Muscle layer of colon (tissue), 2 donors: ENCODE measurements around the gene NDUFS3.

ENCODE experiments used
- H3K27ac ChIP-seq: one replicate; pipeline ENCODE4 v1.7.0; 2013; ENCODE audit warnings: low read depth, mild to moderate bottlenecking, low read length, moderate library complexity
- H3K27me3 ChIP-seq, 2 donors: one replicate each; pipeline ENCODE4 v1.7.0; 2013; ENCODE audit warnings: low read length in 2 of 2, mild to moderate bottlenecking in 2 of 2; ENCODE audit not compliant: insufficient read depth in 2 of 2, control insufficient read depth in 1 of 2
- H3K36me3 ChIP-seq: one replicate; pipeline ENCODE4 v1.7.0; 2013; ENCODE audit warnings: mild to moderate bottlenecking, low read length; ENCODE audit not compliant: insufficient read depth
- H3K4me1 ChIP-seq: one replicate; pipeline ENCODE4 v1.7.0; 2013; ENCODE audit warnings: mild to moderate bottlenecking, low read length; ENCODE audit not compliant: insufficient read depth
- H3K4me3 ChIP-seq, 2 donors: one replicate each; pipeline ENCODE4 v1.7.0; 2013; ENCODE audit warnings: low read length in 2 of 2, low read depth in 1 of 2, mild to moderate bottlenecking in 1 of 2, moderate library complexity in 1 of 2
- H3K9ac ChIP-seq: one replicate; pipeline ENCODE4 v1.7.0; 2013; ENCODE audit warnings: low read length
- H3K9me3 ChIP-seq: one replicate; pipeline ENCODE4 v1.7.0; 2013; ENCODE audit warnings: mild to moderate bottlenecking, low read length
- donor health status: abdominal sarcoma.
- donor health status: Adenocarcinoma of cecum.

The NDUFS3 gene

GRCh38 chr11:47583844-47584243, 5.0 kb downstream of the NDUFS3 start:
- H3K4me1 ChIP-seq, result peaks cover 19% of the 10 kb centered on the region
- no peak overlapping the region for H3K4me3 ChIP-seq
- peaks cover 46% of the 10 kb centered on the region for H3K36me3 ChIP-seq
- no peak overlapping the region for H3K9ac ChIP-seq
- H3K27me3 ChIP-seq, result no peaks in the 10 kb centered on the region
- no peaks in the 10 kb centered on the region for H3K9me3 ChIP-seq
- H3K27ac ChIP-seq, result no peak overlapping the region

DNA sequence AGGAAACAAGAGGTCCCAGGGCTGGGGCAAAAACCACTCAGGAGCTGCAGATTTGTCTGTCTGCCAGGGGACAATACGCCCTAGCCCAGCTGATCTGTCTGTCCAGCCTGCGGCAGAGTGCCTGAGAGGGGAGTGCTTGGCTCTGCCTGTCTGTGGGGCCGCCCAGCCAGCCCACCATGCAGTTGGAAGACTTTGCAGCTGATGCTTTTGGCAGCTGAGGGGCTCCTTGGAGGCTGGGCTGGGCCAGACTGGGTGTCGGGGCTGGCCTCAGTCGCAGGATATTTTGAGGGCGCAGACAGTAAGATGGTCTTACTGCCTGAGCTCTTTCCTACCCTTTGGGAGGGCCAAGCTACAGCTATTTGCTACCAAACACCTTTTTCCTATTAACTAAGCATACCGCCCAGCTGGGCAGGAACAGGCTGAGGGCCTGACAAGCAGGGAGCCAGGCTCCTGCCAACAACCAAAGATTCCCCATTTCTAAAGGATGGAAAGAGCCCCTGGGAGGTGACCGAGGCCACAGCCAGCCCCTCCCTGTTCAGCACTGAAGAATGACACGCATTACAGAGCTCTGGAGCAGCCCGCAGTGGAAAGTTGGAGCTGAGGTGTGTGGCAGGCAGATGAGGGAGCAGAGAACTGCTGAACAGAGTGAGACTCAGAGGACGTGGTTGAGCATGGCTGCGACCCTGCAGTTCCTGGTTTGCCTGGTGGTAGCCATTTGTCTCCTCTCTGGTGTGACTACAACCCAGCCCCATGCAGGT, 7.4 kb downstream of the NDUFS3 start, which contains the start of gene FAM180B:
Gene FAM180B, plus strand, starts transcription at position 581 of the 758 bp plus-strand sequence. Its CDS starts 91 bp downstream, at position 672.
- Histone ChIP-seq H3K9ac (no peak within 1 kb of the TSS), H3K4me1 (peaks cover 11% of the 10 kb centered on the region), H3K36me3 (peaks cover 37% of the 10 kb centered on the region), H3K27ac (no peak within 1 kb of the TSS), H3K9me3 (no peaks in the 10 kb centered on the region), H3K4me3 (no peak within 1 kb of the TSS), H3K27me3 (peaks cover 0 to 3% of the 10 kb centered on the region in 2 donors)

DNA sequence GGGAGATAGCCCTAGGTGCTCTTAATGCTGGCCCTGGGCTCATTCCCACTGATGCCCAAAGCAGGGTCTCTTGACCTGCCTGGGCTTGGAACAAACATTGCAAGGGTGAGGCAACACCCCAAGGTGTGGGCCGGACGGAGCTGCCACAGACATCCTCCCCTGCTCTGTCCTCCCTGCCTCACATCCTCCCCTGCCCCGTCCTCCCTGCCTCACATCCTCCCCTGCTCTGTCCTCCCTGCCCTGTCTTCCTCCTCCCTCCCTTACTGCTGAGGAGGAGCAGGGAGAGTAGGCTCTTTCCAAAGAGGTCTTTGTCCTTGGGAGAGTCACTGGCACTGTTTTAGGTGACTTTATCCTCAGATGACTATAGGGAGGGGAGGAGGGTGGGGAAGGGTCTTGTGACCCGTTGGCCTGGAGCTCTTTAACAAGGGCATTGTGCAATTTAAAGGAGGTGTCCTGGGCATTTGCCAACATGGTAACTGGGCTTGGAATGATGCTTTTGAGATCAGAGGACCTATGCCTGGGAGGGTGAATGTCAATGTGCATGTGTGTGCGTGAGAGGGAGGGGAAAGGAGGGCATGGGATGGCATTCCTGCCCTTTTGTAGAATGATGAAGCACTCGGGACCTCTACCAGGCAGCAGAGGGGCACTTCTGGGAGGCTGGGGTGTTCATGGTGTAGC, 8.3 kb downstream of the NDUFS3 start:
- Histone ChIP-seq H3K27ac (no peak overlapping the region), H3K4me3 (no peak overlapping the region), H3K9ac (no peak overlapping the region), H3K36me3 (peaks cover 28% of the 10 kb centered on the region), H3K27me3 (peaks cover 0 to 3% of the 10 kb centered on the region in 2 donors), H3K9me3 (no peaks in the 10 kb centered on the region), H3K4me1 (peaks cover 11% of the 10 kb centered on the region)

DNA sequence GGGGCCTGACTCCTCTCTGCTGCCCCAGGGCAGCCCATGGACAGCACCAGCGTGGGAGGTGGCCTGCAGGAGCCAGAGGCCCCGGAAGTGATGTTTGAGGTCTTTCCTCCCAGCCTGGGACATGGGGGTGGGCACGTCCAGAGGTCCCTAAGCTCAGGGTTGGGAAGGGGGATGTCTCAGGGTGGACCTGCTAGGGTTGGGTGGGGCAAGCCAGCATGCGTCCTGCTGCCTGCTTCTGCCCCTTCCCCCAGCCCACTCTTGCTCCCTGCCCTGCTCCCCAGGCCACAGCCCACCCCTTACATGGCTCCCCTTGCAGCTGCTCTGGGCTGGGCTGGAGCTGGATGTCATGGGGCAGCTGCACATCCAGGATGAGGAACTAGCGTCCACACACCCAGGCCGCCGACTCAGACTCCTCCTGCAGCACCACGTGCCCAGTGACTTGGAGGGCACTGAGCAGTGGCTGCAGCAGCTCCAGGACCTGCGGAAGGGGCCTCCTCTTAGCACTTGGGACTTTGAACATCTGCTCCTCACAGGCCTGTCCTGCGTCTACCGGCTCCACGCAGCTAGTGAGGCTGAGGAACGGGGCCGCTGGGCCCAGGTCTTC, 9.0 kb downstream of the NDUFS3 start:
- H3K4me1 ChIP-seq, result peaks cover 11% of the 10 kb centered on the region
- H3K27me3 ChIP-seq, result peaks cover 3 to 5% of the 10 kb centered on the region in 2 donors
- H3K9ac ChIP-seq, result no peak overlapping the region
- no peak overlapping the region for H3K4me3 ChIP-seq
- H3K9me3 ChIP-seq, result no peaks in the 10 kb centered on the region
- H3K36me3 ChIP-seq, result peaks cover 22% of the 10 kb centered on the region
- no peak overlapping the region for H3K27ac ChIP-seq

DNA sequence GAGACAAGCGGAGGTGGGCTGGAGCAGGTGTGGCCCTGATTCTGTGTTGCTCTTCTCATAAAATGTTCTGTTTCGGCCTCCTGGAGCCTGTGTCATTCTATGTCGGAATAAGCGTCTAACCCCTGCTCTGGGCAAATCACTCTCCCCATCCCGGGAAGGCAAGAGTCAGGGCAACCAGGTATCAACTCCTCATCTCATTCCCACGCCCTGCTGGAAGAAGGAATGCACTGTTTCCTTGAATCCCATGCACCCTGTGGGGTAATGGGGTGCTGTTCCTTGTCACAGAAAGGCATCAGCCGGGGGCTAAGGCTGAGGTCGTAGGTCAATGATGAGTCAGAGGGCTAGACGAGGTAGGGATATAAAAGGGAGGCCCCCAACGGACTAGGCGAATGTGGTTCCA, 10.2 kb downstream of the NDUFS3 start:
- Histone ChIP-seq H3K4me3 (peak overlapping the region in 1 of 2 donors; percentile 61), H3K9ac (peak overlapping the region; percentile 27), H3K4me1 (peaks cover 20% of the 10 kb centered on the region)

DNA sequence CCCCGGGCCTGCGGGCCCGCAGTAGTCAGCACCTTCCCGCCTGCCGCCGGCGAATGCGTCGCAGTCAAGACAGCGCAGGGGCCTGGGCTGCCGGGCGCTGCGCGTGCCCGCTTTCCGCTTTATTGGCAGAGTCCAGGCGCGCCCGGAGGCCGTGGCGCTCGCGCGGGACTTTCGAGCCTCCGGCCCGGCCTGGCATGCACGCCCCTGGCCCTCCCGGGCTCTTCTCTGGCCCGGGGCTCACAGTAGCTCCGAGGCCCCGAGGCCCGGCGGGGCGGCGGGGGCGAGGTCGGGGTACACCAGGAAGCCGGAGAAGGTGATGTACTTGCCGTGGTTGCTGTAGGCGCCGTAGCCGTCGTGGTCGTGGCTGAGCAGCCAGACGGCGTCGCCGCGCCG, 10.7 kb downstream of the NDUFS3 start:
- Histone ChIP-seq H3K27me3 (peaks cover 15 to 21% of the 10 kb centered on the region in 2 donors), H3K4me3 (peak overlapping the region; percentile 15 to 61), H3K9me3 (no peaks in the 10 kb centered on the region), H3K4me1 (peaks cover 20% of the 10 kb centered on the region), H3K27ac (peak overlapping the region; percentile 3), H3K9ac (peak overlapping the region; percentile 27), H3K36me3 (peaks cover 5% of the 10 kb centered on the region)

More for the DNA sequence above, 10.2 kb downstream of the NDUFS3 start:
- Histone ChIP-seq H3K27me3 (peaks cover 15 to 16% of the 10 kb centered on the region in 2 donors), H3K27ac (no peak overlapping the region), H3K36me3 (peaks cover 10% of the 10 kb centered on the region), H3K9me3 (no peaks in the 10 kb centered on the region)

- H3K4me1 ChIP-seq, result peaks cover 20% of the 10 kb centered on the region
- no peaks in the 10 kb centered on the region for H3K9me3 ChIP-seq
- peaks cover 15 to 27% of the 10 kb centered on the region in 2 donors for H3K27me3 ChIP-seq
- H3K36me3 ChIP-seq, result peaks cover 1% of the 10 kb centered on the region
- peak overlapping the region; percentile 15 to 61 for H3K4me3 ChIP-seq
- peak overlapping the region; percentile 3 for H3K27ac ChIP-seq
- no peak overlapping the region for H3K9ac ChIP-seq
These were observed 11.3 kb downstream of the NDUFS3 start for GRCh38 chr11:47589977-47590861.

- H3K9ac ChIP-seq, result no peak overlapping the region
- no peak overlapping the region for H3K27ac ChIP-seq
- H3K4me3 ChIP-seq, result no peak overlapping the region
- peaks cover 15 to 28% of the 10 kb centered on the region in 2 donors for H3K27me3 ChIP-seq
- H3K36me3 ChIP-seq, result no peaks in the 10 kb centered on the region
- H3K9me3 ChIP-seq, result no peaks in the 10 kb centered on the region
- H3K4me1 ChIP-seq, result peaks cover 20% of the 10 kb centered on the region
These were observed 12.9 kb downstream of the NDUFS3 start for GRCh38 chr11:47591764-47592163.

DNA sequence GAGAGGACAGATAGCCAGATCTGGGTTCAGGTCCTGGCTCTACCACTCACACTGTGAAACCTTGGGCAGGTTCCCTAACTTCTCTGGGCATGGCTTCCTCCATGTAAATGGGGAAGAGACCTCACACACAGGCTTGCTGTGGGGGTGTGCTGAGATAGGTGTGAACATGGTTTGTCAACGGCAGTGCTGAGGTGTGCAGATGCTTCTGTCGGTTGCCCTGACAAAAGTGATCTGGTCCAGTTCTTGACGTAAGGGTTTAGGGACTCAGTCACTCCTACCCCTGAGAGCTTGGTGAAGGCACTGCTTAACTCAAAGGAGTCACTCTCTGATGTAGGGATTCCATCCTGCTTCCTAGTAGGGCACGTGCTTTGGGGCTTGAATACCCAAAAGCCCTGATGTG, 13.4 kb downstream of the NDUFS3 start:
- Histone ChIP-seq H3K27me3 (peaks cover 15 to 28% of the 10 kb centered on the region in 2 donors), H3K36me3 (no peaks in the 10 kb centered on the region), H3K9ac (no peak overlapping the region), H3K4me3 (no peak overlapping the region), H3K4me1 (peaks cover 20% of the 10 kb centered on the region), H3K27ac (no peak overlapping the region), H3K9me3 (no peaks in the 10 kb centered on the region)

DNA sequence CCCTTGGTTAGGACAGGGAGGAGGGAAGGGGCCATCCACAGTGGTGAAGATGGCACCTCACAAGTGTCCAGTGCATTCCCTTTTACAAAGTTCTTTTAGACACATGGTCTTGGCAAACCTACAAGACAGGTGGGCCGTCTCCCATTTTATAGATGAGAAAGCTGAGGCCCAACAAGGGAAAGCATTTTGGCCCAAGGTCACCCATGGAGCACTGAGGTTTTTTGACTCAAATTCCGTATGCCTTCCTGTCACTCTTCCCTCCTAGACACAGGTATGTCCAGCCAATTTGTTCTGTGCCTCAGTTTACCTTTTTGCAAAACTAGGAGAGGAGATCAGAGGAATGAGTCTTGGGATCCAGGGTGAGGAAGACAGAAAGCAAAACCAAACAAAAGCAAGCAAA, 14.1 kb downstream of the NDUFS3 start:
- H3K27me3 ChIP-seq, result peaks cover 15 to 28% of the 10 kb centered on the region in 2 donors
- no peak overlapping the region for H3K4me3 ChIP-seq
- H3K27ac ChIP-seq, result no peak overlapping the region
- H3K9me3 ChIP-seq, result no peaks in the 10 kb centered on the region
- peaks cover 20% of the 10 kb centered on the region for H3K4me1 ChIP-seq
- H3K9ac ChIP-seq, result no peak overlapping the region
- H3K36me3 ChIP-seq, result no peaks in the 10 kb centered on the region
